Ishikawa (cell line): ENCODE results near the gene BAAT.

ENCODE experiments used
- CREB1 ChIP-seq: IDR thresholded peaks from 2 replicates; pipeline ENCODE4 v1.6.1; 2012; ENCODE audit warnings: low read depth
- EP300 ChIP-seq: IDR thresholded peaks from 2 replicates; pipeline ENCODE4 v1.6.1; 2012; ENCODE audit warnings: borderline replicate concordance
- NFIC ChIP-seq: IDR thresholded peaks from 2 replicates; pipeline ENCODE4 v1.6.1; 2012
- RAD21 ChIP-seq: IDR thresholded peaks from 2 replicates; pipeline ENCODE4 v1.6.1; 2012; ENCODE audit warnings: low read depth
- TAF1 ChIP-seq: IDR thresholded peaks from 2 replicates; pipeline ENCODE4 v1.6.1; 2012; ENCODE audit warnings: low read depth, mild to moderate bottlenecking
- TCF12 ChIP-seq: IDR thresholded peaks from 2 replicates; pipeline ENCODE4 v1.6.1; 2012; ENCODE audit warnings: low read depth
- TF ChIP-seq, protein P1 (sequence below): IDR thresholded peaks from 2 replicates; pipeline ENCODE4 v1.6.1; 2012; ENCODE audit warnings: low read depth, mild to moderate bottlenecking

DNA sequence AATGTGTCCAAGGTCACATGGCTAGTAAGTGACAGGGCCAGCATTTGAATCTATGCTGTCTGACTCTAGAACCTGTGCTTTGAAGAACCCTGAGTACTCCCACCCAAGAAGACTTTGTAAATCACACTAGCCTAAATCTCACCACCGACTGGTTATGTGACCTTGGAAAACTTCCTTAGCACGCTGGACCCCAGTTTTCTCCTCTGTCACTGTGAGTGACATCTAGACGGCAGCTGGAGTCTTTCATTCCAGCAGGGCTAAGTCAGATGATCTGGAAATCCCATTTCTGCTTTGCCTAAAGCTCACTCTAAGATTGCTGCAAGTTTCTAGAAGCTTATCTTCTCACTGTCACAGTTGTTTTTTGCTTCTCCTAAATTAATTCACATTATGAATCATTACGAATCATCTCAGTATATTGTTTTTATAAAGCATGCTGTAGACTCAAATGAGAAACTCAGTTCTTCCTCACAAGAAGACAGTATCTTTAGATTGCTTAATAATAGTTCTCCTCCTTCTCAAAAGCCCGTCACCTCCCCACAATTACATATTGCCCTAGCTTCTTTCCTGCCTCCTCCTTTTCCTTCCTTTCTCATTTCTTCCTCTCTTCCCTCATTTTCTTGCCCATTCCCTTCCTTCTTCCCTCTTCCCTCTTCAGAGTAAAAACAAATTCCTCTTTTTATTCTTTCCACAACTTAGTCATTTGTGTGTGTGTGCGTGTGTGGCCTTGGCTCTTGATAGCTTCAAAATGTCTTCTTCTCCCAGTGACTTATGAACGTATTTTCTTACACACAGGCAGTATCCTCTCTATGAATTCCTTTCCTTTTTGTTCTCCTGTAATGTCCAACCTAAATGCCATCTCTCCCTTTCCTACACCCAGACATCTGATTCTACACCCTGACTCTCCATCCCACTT, 34.0 kb upstream of the BAAT start:
- TF ChIP-seq TAF1 (no peak), CREB1 (no peak), EP300 (no peak), TCF12 (no peak), RAD21 (no peak), NFIC (no peak)
- TF ChIP-seq, protein P1, sequence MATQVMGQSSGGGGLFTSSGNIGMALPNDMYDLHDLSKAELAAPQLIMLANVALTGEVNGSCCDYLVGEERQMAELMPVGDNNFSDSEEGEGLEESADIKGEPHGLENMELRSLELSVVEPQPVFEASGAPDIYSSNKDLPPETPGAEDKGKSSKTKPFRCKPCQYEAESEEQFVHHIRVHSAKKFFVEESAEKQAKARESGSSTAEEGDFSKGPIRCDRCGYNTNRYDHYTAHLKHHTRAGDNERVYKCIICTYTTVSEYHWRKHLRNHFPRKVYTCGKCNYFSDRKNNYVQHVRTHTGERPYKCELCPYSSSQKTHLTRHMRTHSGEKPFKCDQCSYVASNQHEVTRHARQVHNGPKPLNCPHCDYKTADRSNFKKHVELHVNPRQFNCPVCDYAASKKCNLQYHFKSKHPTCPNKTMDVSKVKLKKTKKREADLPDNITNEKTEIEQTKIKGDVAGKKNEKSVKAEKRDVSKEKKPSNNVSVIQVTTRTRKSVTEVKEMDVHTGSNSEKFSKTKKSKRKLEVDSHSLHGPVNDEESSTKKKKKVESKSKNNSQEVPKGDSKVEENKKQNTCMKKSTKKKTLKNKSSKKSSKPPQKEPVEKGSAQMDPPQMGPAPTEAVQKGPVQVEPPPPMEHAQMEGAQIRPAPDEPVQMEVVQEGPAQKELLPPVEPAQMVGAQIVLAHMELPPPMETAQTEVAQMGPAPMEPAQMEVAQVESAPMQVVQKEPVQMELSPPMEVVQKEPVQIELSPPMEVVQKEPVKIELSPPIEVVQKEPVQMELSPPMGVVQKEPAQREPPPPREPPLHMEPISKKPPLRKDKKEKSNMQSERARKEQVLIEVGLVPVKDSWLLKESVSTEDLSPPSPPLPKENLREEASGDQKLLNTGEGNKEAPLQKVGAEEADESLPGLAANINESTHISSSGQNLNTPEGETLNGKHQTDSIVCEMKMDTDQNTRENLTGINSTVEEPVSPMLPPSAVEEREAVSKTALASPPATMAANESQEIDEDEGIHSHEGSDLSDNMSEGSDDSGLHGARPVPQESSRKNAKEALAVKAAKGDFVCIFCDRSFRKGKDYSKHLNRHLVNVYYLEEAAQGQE, result no peak
